GM12875 (cell line): ENCODE measurements around the gene RASA3.

ENCODE experiments used
- H3K4me3 ChIP-seq: one replicate; pipeline ENCODE4 v1.5.1; 2011; ENCODE audit warnings: low read depth, low read length, control low read depth
- CTCF ChIP-seq: IDR thresholded peaks from 2 replicates; pipeline ENCODE4 v1.5.1; 2011; ENCODE audit warnings: low read depth, mild to moderate bottlenecking, control low read depth, inconsistent platforms, low read length, moderate library complexity, borderline replicate concordance; ENCODE audit not compliant: insufficient read depth

The RASA3 gene

DNA sequence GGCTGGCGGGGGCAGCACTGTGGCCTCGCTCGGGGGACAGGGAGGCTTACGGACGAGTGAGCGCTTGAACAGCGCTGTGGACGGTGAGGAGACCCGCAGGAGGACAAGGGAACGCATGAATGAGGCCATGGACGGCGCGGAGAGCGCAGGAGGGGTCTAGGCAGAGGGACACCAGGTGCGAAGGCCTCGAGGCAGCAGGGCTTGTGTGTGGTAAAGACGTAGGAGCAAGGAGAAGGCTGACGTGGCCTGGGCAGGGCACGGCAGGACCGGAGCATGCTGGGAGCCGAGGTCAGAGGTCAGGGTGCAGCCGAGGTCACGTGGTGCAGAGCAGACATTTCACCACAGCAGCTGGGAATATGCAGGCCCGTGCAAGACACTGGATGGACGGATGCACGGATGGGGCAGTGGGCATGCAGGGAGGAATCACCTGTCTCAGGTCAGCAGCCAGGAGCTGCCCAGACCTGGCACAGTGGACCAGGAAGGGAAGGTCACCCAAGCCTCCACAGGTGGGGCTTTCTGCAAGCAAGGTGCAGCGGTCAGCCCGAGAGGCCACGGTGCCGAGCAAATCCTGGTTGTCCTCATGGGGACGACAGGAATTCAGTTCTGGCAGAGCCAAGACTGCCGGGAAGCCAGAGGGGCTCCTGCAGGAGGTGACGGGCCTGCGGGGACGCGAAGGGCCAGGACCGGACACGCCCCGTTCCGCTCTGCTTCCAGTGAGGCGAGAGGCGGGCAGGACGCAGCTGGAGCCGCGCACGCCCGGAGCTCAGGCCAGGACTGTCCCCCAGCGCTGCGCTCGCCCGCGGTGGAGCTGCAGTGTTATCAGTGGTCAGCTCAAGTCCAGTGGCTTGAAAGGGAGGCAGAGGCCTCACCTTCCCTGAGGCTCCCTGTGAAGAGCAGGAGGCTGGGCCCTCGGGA, 72.2 kb downstream of the RASA3 start:
- H3K4me3 ChIP-seq = no peak overlapping the region
- no peak for TF ChIP-seq CTCF

DNA sequence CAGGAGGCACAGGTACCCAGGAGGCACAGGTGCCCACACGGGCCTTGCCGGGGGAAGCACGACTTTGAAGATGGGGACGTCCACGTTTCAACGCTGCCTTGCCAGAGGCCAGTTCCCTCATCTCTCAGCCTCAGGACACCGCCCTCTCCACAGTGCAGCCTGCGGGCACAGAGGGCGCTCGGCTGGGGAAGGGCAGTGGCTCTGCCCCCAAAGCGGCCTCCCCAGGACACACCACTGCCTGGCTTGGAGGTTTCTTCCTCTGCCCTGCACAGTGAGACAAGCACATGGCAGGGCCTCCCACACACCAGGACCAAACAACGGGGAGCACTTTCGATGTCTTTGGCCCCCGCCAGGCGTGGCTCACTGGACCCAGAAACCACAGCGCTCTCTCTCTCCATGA, 73.0 kb downstream of the RASA3 start:
- TF ChIP-seq CTCF = no peak
- no peak overlapping the region for H3K4me3 ChIP-seq

- no peak overlapping the region for H3K4me3 ChIP-seq
- no peak for TF ChIP-seq CTCF
Measured at GRCh38 chr13:114058051-114058867, 74.2 kb downstream of the RASA3 start.

DNA sequence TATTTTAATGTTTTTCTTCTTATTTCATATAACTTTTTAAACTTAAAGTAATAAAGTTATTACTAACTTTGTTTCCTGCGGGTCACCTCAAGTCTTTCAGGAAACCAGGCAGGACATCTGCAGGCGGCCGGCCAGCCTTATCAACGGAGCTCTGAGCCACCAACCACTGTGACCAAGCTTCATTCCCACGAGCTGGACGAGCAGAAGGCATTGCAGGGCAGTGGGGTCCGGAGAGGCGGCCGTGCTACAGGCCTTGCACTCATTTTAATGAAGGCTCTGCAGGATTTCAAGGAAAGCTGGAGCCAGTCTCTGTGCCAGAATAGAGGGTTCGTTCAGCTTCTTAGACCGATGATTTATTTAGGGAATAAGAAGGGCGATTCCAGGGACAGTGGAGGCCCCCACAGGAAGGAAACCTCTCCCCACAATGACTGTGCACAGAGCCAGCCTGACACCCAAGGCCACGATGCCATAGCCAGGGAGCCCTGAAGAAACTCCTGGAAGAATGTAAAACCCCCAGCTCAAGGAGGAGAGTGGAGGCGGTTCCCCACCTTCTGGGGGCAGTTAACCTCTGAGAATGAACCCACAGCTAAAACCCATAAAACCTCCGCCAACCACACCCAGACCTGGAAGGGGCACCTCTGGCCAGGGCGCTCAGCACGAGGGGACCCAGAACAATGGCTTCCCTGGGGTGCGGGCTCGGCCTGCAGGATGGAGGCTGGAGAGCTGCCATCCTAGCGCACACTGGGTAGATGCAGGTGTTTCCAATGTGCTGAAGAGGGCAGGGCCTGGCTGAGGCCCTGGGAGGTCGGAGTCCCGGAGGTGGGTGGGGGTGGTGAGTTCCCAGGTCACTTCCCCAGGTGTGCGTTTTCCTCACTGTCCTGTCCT, 75.0 kb downstream of the RASA3 start:
- TF ChIP-seq CTCF = no peak

DNA sequence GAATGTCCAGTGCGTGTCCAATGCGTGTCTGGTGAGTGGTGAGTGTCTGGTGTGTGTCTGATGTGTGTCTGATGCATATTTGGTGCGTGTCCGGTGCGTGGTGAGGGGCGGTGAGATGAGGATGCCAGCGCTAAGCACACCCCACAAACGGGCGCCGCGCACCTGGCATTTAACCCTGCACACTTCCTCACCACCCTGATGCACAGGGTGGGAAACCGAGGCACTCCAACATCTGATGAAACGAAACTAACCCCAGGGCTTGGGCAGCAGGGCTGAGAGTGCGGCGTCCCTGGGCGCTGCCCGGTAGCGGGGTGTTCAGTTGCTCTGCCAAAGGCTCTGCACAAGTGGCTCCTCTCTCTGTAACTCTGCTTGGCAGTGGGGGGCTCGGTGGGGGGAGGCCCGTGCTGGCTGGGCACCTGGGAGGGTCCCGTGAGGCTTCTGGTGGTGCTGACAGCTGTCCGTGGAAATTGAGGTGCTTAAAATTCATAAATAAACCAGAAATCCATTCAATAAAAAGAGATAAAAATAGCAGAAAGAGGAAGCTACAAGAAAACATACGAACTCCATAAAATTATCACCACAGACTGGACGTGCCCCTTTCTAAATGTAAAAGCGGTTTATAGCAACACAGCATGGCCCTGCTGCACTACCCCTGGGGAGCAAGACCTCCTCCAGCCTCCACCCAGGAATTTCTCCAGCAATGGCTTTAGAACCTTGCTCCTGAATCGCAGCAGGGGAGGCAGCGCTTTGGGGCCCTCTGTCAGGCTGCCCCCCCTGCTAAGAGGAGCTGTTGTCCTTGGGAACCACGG, 76.0 kb downstream of the RASA3 start:
- TF ChIP-seq CTCF = no peak
- no peak overlapping the region for H3K4me3 ChIP-seq

More for the DNA sequence above, 75.0 kb downstream of the RASA3 start:
- no peak overlapping the region for H3K4me3 ChIP-seq

- no peak for TF ChIP-seq CTCF
- no peak overlapping the region for H3K4me3 ChIP-seq
Measured at GRCh38 chr13:114055766-114056165, 76.7 kb downstream of the RASA3 start.
